ENCODE results near the gene NPHP4. TPM values are rescaled to one million over a fixed set of nuclear protein-coding genes. Genes with fewer than 3 reads are reported as not detected.

Gene NPHP4
- total RNA-seq, 2 donors from 2014 or later = 6.2 to 15.9 TPM

DNA sequence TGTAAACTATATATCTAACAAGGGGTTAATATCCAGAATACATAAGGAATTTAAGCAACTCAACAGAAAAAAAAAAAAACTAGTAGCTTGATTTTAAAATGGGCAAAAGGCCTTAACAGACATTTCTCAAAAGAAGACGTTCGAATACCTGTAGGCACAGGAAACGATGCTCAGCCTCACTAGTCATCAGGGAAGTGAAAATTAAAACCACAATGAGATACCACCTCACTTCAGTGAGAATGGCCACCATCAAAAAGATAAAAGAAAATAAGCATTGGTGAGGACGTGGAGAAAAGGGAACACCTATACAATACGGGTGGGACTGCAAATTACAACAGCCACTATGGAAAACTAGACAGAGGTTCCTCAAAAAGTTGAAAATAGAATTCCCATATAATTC is 37.3 kb downstream of the NPHP4 start:
- TF ChIP-seq, protein P1, sequence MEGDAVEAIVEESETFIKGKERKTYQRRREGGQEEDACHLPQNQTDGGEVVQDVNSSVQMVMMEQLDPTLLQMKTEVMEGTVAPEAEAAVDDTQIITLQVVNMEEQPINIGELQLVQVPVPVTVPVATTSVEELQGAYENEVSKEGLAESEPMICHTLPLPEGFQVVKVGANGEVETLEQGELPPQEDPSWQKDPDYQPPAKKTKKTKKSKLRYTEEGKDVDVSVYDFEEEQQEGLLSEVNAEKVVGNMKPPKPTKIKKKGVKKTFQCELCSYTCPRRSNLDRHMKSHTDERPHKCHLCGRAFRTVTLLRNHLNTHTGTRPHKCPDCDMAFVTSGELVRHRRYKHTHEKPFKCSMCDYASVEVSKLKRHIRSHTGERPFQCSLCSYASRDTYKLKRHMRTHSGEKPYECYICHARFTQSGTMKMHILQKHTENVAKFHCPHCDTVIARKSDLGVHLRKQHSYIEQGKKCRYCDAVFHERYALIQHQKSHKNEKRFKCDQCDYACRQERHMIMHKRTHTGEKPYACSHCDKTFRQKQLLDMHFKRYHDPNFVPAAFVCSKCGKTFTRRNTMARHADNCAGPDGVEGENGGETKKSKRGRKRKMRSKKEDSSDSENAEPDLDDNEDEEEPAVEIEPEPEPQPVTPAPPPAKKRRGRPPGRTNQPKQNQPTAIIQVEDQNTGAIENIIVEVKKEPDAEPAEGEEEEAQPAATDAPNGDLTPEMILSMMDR (IDR thresholded peaks at IDR 0.05) = no peak
- DNase-seq = no peak
- H3K9me3 ChIP-seq = no peaks in the 10 kb centered on the region
- no peaks in the 10 kb centered on the region for H3K36me3 ChIP-seq
- H3K27me3 ChIP-seq = no peaks in the 10 kb centered on the region
- H3K4me3 ChIP-seq = no peak overlapping the region
- H3K4me1 ChIP-seq = no peaks in the 10 kb centered on the region
- intact Hi-C loops (cut with DNase I) = no loop called here
- no peak overlapping the region for H3K27ac ChIP-seq
- no peak overlapping the region for H3K9ac ChIP-seq (ENCODE audit: low read depth in 2 of 2, low read length in 2 of 2)

DNA sequence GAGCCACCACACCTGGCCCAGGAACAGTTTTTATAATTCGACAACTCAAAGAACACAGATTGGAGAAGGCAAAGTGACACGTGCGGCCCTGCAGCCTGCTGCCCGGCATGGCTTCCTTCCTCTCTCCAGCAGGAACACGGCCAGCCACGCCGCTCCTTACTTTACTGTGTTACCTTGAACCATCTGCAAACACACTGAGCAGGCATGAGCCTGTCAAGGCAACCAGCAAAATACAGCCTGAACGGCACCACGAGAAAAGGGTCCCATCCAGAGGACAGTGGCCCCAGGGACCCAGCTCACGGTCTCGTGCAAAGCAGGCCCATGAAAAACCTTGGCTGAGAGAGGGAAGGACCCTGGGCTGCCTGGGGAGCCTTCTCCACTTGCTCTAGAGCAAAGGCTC is 38.8 kb downstream of the NPHP4 start:
- DNase-seq = no peak
- TF ChIP-seq, protein P1 (IDR thresholded peaks at IDR 0.05) = no peak
- Histone ChIP-seq H3K4me1 (no peaks in the 10 kb centered on the region), H3K9me3 (no peaks in the 10 kb centered on the region), H3K36me3 (no peaks in the 10 kb centered on the region), H3K4me3 (no peak overlapping the region), H3K9ac (ENCODE audit: low read depth in 2 of 2, low read length in 2 of 2) (no peak overlapping the region), H3K27ac (no peak overlapping the region), H3K27me3 (no peaks in the 10 kb centered on the region)
- intact Hi-C loops (cut with DNase I) = no loop called here

DNA sequence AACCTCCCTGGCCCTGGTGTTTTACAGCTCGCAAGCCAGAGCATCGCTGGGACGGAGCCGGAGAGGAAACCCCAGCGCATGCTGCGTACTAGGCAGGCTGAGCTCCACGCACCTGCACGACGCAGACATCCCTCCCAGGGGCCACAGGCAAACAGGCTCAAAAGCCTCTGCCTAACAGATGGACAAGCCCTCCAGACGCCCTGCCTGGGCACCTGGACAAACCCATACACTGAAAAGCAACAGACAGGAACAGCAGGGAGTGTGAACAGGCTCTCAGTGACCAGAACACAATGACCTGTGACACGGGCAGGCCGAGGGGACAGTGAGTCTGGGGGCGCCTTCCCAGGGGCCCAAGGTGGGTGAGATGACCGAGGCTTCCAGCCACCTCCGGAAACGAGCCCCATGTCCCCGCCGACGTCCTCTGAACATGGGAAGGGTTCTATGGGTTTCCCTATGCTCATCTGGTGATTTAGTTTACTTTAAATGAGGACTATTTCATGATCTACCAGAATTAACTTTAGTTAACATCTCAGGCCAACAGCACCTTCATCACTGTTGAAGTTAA is 40.3 kb downstream of the NPHP4 start:
- intact Hi-C loops (cut with DNase I) = no loop called here
- Histone ChIP-seq H3K4me1 (no peaks in the 10 kb centered on the region), H3K27me3 (no peaks in the 10 kb centered on the region), H3K9ac (ENCODE audit: low read depth in 2 of 2, low read length in 2 of 2) (no peak overlapping the region), H3K27ac (no peak overlapping the region), H3K4me3 (no peak overlapping the region), H3K9me3 (no peaks in the 10 kb centered on the region), H3K36me3 (no peaks in the 10 kb centered on the region)
- no peak for DNase-seq
- TF ChIP-seq, protein P1 (IDR thresholded peaks at IDR 0.05) = no peak

DNA sequence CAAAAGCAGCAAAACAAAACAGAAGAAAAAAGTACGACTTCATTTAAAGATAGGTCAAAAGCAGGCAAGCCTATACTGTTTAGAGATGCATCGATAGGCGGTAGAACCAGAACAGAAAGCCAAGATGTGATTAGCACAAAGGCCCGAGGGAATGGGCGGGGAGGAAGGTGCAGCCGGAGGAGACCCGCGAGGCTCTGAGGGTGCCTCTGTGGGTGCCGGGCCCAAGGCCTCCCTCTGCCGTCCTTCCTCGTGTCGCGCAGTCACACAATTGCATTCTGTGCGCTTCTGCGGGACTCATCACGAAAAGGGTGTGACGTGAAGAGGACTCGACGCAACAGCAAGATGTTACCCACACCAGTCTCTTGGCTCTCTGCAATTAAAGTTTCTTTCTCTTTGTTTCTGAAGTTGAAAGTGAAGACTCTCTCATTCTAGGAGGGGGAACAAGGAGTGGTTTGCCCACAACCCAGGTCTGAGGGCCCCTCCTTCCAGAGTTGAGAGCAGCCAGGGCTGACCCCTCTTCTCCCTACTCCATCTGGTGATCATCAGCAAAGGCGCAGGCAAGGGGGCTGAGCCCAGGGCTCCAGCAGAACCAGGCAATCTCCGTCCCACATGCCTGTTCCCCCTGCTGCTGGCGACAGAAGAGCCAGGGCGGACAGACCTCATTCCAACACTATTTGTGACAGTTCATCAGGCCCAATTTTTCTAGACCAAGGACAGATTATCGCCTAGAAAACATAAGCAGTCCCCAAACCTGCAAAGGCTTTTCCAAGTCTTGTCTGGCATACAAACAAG is 41.0 kb downstream of the NPHP4 start:
- Histone ChIP-seq H3K4me1 (no peaks in the 10 kb centered on the region), H3K27me3 (no peaks in the 10 kb centered on the region), H3K36me3 (no peaks in the 10 kb centered on the region), H3K4me3 (no peak overlapping the region), H3K27ac (no peak overlapping the region), H3K9ac (ENCODE audit: low read depth in 2 of 2, low read length in 2 of 2) (no peak overlapping the region), H3K9me3 (no peaks in the 10 kb centered on the region)
- no peak for DNase-seq
- intact Hi-C loops (cut with DNase I) = no loop called here
- TF ChIP-seq, protein P1 (IDR thresholded peaks at IDR 0.05) = no peak

DNA sequence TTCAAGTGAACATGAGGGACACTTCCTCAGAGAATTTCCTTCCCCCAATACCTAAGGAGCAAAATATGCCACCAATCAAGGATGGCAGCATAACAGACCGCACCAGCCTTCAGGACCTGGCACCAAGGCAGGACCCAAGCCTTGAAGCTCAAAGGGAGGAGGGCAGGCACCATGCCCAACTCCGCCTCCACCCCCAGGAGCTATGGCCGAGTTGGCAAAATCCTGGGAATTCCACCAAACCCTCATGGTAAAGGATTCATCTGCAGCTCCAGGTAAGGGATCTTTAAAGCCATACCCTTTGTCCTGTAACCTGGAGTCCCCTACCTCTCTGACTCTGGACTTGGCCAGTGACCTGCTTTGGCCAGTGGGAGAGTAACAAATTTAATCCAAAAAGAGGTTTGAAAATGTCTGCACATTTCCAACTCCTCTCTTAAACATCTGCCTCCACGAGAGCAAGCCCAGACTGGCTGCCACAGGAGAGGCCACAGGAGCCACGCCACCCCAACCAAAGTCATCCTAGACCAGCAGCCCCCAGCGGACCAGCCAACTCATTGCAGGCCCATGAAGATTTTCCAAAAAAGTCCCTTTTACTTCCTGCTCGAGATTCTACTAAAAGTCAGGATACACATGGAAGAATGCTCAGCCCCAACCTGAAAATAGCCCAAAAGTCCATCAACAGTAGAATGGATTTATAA is 41.9 kb downstream of the NPHP4 start:
- TF ChIP-seq, protein P1 (IDR thresholded peaks at IDR 0.05) = no peak
- Histone ChIP-seq H3K36me3 (no peaks in the 10 kb centered on the region), H3K9me3 (no peaks in the 10 kb centered on the region), H3K27me3 (no peaks in the 10 kb centered on the region), H3K4me1 (no peaks in the 10 kb centered on the region), H3K27ac (no peak overlapping the region), H3K9ac (ENCODE audit: low read depth in 2 of 2, low read length in 2 of 2) (no peak overlapping the region), H3K4me3 (no peak overlapping the region)
- no peak for DNase-seq
- intact Hi-C loops (cut with DNase I) = no loop called here
